GM21529 (cell line): Measurements from ENCODE around the gene RPS15.
"Not testable (repeated sequence)": the region's sequence is repeated elsewhere in the genome, so short reads cannot be mapped to it uniquely, and the experiment has no call there.

Experiments used
- ATAC-seq: cut with Tn5 transposase; IDR thresholded peaks from one replicate; pipeline ENCODE4 v1.9.1; 2021; ENCODE audit not compliant: unreplicated experiment

The RPS15 gene

DNA sequence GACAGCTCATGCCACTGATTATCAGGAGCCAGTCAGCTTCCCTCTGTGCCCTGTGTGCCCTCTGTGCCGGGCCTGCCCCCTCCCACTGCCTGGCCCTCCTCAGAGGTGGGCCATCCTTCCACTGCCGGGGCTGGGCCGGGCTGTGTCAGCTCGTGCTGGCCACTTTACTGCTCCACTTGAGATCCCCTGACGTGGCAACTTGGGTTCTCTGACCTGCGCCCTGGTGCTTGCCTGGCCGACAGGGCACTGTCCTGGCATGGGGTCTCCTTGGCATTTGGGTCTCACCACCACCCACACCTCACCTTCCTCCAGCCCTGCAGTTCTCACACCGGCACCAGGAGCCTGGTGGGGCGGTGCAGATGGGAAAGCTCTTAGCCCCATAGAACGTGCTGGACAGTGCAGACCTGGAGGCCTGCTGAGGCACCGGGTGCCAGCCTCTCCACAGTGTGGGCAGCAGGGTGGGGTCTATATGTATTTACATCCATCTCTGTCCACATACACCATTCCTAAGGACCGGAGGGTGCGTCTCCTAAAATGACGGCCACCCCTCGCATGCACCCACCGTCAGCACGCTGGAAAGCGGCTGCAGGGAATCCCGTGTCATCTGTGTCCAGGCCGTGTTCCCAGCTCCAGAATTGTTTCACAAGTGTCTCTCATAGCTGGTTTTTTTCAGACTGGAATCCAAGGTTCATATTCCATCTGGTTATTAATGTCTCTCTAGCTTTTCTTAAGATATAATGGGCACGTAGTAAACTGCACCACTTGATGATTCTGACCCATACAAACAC lies 19.1 kb upstream of the RPS15 start:
- ATAC-seq: no peak

DNA sequence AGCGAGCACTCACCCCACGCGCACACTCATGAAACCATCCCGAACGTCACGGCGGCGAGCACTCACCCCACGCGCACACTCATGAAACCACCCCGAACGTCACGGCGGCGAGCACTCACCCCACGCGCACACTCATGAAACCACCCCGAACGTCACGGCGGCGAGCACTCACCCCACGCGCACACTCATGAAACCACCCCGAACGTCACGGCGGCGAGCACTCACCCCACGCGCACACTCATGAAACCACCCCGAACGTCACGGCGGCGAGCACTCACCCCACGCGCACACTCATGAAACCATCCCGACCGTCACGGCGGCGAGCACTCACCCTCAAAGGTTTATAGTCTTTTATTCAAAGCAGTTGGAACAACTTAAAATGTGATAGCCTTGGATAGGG lies 18.1 kb upstream of the RPS15 start:
- not testable (repeated sequence) for ATAC-seq

DNA sequence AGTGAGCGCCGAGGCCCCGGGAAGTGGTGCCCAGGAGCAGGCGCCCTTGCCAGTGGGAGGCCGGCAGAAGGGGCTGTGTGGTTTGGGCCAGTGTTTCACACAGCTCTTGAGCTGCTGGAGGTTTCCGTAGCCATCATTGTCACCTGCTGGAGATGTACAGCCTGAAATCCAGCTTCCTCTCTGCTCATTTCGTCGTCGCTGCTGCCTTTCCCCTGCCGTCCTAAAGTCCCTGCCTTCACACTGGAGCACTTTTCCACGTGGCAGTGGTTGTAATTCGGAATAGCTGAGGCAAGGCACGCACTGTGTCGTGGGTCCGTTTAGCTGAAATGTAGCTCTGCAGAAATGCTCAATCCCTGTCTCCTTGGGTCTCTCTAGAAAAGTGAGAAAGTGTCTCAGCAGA lies 17.6 kb upstream of the RPS15 start:
- ATAC-seq: no peak

DNA sequence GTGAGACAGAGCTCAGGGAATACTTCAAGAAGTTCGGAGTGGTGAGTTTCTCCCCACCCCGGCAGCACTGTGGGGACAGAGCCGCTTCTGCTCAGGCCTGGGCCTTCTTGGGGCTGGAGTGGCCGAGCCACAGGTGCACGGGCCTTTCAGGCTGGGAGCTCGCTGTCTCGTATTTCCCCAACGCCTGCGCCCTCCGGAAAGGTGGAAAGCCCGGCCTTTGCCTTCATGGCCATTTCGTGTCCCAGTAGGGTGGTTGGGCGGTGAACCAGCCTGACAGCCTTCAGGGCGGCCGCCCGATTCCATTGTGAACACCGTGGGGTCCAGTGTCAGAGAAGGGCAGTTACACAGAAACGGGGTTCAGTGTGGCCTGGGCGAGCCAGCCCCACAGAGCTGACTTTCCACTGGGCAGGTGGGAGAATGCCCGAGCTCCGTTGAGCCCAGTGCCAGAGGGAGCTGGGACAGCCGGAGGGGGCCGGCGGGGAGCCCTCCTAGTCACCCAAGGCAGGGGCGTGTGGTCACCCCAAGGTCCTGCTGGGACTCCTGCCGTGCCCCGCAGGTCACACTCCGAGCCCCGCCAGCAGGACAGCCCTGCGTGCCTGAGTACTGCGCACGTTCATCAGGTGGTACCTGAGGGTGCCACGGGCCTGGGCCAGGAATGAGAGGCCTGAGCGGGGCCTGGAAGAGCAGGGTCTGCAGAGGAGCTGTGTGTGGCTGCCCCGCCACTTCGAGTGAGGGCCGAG lies 16.8 kb upstream of the RPS15 start:
- no peak for ATAC-seq

DNA sequence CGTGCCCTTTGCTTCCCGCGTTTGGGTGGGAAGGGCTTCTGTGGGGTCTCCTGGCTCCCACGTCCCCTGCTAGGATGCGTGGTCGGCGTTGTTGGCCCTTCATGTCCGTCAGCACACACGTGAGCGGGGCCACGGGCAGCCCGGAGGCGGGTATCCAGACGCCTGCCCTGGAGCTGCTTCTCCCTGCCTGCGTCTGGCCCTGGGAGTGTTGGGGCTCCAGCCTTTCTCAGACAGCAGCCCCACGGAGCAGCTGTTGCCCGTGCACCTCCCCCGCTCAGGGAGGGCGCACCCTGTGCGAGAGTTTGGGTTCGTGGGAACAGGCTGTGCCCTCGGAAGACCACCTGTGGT lies 16.3 kb upstream of the RPS15 start:
- ATAC-seq: no peak

DNA sequence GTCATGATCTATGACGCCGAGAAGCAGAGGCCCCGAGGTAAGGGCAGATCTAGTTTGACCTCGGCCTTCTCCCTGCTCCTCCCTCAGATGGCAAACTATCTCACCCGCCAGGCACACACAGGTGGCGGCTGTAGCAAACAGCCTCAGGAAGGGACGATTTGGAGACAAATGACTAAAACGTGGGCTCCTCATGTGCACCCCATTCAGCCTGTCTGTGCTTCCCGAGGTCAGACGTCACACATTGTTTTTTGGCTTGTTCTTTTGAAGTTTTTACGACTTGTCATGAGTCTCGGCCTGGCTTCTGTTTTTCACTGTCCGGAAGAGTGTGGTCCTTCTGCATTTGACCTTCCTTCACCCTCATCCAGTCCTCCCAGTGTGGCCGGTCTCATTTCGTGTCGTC lies 15.8 kb upstream of the RPS15 start:
- no peak for ATAC-seq

DNA sequence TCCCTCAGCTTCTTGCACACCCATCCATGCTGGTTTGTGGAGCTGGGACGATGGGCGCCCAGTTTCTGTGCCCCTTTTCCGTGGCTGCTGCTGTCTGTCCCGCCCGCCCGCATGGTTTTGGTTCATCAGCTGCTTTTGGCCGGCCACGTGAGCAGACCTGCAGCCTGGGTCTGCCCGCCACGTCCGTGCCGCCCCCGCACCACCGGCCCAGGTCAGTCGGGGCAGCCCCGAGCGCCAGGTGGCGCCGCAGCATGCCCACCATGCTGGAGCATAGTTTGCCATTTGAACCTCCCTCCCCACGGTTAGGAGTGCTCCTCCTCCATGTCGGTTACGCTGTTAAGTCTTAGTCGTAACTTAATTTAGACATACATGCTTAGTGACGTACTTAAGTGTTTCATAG lies 15.3 kb upstream of the RPS15 start:
- no peak for ATAC-seq

DNA sequence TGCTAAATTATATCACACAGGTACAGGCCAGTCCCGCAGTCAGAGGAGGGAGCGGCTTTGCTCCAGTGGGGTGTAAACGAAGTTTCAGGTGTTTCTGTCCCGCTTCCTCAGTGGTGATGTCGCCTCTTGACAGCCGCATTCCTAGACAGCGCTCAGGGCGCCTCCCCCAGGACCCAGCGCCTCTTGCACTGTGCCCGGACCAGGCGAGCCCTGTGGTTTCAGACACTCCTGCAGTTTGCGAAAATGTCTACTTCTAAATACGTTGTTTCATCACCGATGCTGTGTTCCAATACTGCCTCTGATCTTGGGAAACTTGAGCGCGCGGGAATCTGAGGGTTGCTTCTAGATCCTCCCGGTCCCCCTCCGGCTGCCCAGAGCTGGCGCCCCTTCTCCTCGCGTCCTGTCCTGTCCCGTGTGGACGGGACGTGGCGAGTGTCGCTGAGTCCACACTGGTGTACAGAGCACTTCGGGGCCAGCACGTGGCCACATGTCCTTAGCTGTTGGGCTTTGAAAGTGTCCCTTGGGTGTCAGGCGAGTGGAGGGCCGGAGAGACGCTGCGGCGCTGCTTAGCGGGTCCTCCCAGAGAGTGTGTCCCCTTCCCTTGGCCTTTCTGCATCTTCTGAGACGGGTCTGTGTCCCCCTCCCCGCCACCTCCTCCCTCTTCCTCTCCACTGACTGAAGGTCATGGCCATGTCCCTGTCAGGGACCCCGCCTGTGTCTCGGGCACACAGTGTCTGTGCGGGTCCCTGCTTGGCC lies 14.6 kb upstream of the RPS15 start:
- no peak for ATAC-seq

DNA sequence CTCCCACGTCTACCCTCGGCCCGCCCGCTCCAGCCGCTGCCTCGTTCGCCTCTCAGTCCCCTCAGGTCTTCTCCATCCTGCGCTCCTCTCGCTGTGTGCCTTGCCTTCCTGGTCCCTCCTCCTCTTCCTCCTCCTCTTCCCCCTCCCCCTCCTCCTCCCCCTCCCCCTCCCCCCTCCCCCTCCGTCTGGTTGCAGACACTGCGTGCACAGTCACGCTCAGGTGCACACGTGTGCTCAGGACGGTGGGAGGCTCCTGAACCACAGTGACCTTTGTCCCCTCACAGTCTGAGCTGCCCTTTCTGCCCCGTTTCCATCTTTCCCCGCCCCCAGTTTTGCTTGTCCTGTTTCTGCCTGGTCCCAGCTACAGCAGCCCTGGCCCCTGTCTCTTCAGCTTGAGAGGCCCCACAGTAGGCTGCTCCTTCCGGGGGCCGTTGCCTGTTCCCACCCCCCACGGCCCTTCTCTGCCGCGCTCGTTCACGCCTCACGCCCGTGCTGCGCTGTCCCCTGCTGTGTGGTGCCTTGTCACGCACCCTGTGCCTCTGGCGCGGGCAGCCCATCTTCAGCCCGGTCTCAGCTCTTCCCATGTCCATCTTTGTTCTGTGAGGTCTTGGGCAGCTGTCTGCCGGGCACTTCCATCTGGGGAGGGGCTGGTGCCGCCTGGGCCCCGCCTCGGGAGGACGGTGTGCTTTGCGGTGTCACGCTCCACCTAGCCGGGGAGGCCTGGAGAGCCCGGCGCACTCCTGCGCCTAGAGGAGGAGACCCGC lies 13.8 kb upstream of the RPS15 start:
- ATAC-seq: no peak

DNA sequence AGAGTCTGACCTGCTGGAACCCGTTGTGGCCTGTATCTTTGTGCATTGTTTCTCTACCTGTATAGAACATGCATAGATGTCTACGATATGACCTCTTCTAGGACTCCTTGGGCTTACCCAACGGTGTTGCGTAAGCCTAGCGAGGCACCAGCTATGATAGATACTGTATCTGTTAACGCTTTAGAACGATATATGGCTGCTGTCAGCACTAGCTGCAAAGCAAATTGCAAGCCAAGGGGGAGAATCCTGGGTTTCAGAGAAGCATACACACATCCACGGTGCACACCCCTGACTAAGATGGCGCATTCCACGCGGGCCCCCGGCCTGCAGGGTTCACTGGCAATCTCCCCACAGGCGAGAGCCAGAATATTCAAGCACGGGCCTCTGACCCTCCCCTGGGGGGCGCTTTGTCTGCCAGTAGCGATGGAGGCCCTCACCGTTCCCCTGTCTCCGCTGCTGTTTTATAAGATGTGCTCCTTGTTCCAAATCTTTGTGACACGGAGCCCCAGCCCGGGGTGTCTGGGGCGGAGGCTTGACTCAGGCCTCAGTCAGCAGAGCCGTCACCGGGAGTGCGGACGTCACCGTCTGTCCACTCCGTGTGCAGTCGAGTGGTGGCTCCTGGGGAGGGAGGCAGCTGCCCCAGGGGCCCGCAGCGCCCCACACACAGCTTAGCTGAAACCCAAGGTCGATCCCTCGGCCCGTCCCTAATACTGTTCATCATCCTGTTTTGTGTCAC lies 12.9 kb upstream of the RPS15 start:
- ATAC-seq: no peak

DNA sequence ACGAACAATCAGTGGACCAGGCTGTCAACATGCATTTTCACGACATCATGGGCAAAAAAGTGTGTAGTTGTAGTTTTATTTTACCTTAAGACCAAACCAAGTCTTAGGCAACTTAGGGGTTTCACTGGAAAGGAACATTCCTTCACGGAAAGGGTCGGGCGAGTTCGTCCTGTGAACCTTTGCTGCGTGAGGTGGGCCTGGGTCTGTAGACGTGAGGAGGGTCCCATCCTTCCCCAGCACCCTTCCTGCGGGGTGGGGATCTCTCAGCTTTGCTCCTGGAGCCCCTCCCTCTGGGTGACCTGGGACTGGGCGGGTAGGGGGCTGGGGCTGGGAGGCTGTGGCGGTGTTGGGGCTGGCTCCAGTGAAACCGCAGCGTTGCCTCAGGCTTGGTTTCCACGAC lies 12.3 kb upstream of the RPS15 start:
- ATAC-seq: no peak

DNA sequence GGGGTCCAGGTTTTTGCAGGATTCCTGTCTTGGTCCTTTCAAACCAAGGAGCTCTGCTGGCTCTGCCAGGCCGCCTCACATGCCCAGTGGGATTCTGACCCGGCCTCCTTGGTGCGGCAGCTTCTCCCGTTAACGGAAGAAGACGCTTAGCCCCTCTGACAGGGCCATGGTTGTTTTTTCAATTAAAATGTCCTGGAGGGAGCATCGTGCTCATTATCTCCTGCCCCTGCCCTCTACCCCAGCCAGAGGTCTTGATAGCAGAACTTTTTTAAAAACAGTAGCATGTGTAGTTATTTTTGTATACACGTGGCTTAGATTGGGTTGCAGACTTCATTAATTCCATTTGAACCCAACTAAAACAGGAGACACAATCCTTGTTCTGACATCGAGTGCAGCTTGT lies 11.5 kb upstream of the RPS15 start:
- ATAC-seq: no peak

DNA sequence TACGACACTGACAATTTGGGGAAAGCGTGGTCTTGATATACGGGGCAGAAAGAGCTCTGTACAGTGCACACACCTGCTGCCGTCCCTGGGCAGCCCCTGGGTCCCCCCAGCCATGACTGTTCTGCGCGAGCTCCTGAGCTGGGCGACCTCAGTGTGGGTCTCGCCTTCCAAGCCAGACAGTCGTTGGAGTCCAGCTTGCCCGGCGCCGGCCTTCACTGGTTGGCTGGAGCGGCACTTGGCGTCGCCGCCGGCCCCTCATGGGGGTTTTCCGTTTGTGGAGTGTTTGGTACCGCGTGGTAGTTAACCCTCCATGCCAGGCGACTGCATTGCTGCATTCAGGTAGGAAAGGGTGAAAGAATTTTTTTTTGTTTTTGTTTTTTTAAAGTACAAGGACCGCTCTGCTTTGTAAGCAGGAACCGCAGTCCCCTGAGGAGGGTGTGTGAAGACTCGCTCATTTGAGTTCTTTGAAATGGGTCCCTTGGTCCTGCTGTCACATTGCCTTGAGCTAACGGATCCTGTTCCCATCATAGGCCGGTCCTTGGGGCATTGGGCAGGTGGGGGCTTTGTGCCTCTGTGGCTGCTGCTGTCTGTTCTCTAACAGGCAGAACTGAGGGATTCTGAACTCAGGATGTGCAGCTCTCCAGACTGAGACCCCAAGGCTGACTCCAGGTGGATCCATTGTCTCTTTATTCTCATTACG lies 10.8 kb upstream of the RPS15 start:
- no peak for ATAC-seq

DNA sequence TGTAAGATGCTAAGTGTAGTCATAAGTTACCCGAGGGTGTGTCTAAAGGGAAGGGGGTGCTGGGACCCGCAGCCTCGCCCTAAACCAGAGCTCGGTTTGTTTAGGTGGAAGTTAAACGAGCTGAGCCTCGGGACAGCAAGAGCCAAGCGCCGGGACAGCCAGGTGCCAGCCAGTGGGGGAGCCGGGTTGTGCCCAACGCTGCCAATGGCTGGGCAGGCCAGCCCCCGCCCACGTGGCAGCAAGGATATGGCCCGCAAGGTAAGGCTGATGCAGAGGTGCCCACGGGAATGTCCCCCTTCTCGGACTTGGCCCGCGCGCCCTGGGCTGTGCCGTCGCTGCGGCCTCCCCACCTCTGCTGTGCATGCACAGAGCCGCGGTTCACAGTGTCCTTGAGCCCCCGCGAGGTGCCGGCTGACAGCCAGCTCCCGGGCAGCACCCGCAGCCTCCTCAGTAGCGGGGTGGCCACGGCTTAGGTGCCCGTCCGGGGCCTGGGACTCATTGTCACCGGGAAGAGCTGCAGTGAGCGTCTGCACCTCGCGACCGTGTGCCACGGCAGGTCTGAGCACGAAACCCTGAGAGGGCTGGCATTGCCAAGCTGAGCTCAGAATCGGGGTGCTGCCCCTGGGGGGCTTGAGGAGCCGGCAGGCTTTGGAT lies 9.3 kb upstream of the RPS15 start:
- no peak for ATAC-seq

DNA sequence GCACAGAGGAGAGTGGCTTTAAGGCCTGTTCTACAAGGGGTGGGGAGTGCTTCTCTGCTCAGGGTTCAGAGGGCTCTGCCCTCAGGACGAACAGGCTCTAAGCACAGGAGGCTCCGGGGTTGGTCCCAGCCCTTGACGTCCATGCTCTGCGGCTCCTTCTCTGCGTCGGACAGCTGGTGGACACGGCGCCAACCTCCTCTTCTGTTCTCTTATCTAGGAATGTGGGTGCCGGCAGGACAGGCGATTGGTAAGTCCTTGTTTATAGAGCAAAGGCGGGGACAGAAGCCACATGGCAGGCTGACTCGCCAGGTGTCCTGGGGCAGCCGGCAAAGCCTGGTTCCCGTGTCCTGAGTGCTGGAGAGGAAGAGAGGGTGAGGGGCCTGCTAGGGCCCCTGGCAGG lies 8.4 kb upstream of the RPS15 start:
- no peak for ATAC-seq

DNA sequence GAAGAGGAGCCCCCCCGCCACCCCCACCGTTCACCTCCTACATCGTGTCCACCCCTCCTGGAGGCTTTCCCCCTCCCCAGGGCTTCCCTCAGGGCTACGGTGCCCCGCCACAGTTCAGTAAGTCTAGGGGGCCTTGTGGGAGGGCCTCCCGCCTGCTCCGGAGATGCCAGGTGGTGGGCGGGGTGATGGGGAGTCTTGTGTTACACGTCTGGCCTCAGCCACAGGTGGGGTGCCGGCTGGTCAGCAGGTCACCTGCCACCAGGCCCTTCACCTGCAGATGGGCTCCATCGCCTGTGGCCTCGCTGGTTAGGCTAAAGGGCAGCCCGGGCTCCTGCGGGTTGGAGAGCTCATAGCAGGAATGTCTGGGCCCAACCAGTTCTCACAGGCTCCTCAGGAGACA lies 8.0 kb upstream of the RPS15 start:
- no peak for ATAC-seq

DNA sequence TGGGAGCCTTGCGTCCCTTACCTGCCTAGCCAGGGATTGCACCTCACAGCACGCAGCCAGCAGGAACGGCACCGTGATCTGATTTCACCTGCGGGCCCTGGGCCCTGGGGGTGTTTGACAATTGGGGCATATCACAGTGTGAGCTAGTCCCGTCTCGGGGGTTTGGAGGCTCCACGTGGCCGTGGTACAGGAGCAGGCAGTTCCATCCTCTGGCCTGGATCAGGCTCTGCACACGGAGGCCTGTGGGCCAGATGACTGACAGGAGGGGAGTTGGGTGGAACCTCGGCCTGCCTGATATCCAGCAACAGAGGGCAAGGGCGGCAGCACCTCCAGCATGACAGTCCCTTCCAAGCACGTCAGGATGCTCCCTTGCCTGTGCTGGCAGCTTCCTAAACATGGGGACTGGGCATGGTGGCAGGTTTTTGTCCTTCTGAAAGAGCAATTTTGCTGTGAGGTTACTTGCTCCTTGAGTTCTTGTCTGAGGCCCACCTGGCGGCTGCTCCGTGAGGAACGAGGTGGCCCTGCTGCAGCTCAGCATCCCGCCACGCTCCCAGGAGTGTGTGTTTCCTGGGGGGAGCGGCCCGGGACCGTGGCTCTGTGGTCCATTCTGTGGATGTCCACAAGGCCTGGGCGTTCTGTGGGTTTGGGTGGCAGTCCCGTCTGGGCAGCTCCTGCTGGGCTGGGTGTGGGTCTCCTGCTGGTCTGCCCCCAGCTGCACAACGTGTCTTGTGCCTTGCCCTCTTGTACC lies 6.3 kb upstream of the RPS15 start:
- ATAC-seq: no peak

DNA sequence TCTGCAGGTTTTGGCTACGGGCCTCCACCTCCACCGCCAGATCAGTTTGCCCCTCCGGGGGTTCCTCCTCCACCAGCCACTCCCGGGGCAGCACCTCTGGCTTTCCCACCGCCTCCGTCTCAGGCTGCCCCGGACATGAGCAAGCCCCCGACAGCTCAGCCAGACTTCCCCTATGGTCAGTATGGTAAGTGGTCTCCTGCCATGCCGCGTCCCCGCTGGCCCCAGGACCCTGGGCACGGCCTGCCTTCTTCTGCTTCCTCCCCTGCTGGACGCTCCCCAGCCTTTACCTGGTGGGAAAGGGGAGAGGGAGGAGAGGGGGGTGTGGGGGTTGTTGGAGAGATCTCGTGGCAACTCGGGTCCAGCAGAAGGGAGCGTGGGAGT lies 5.7 kb upstream of the RPS15 start:
- ATAC-seq: no peak
